Smooth muscle cell of the brain vasculature (primary cell): Measurements from ENCODE around the gene UFD1.
"Not testable (repeated sequence)": the region's sequence is repeated elsewhere in the genome, so short reads cannot be mapped to it uniquely, and the experiment has no call there.

Experiments
- DNase-seq: peaks from one replicate; pipeline ENCODE4 v3.0.0-alpha.2; 2012; ENCODE audit warnings: low read depth, low spot score

UFD1 gene

GRCh38 chr22:19449422-19449767 is 29.6 kb downstream of the UFD1 start:
- DNase-seq, result no peak

- DNase-seq, result no peak
Measured at GRCh38 chr22:19448739-19449421, 30.1 kb downstream of the UFD1 start.

- DNase-seq, result no peak
Measured at GRCh38 chr22:19448076-19448607, 30.9 kb downstream of the UFD1 start.

GRCh38 chr22:19447330-19448075 is 31.5 kb downstream of the UFD1 start, which contains the start of gene C22orf39:
Gene C22orf39 (minus strand): TSS chr22:19447711. CDS start chr22:19447688, 23 bp downstream.
- DNase-seq, result peak; percentile 73

- DNase-seq, result no peak
Measured at GRCh38 chr22:19446603-19447329, 32.2 kb downstream of the UFD1 start.

GRCh38 chr22:19445279-19445982 is 33.6 kb downstream of the UFD1 start:
- not testable (repeated sequence) for DNase-seq

GRCh38 chr22:19443544-19444211 is 35.3 kb downstream of the UFD1 start:
- no peak for DNase-seq

GRCh38 chr22:19442166-19442565 is 36.8 kb downstream of the UFD1 start:
- no peak for DNase-seq

GRCh38 chr22:19440411-19441195 is 38.4 kb downstream of the UFD1 start:
- DNase-seq, result no peak

GRCh38 chr22:19438298-19438697 is 40.7 kb downstream of the UFD1 start:
- no peak for DNase-seq

- not testable (repeated sequence) for DNase-seq
Measured at GRCh38 chr22:19436444-19437161, 42.4 kb downstream of the UFD1 start.

GRCh38 chr22:19434829-19435580 is 44.0 kb downstream of the UFD1 start:
- no peak for DNase-seq

GRCh38 chr22:19434401-19434800 is 44.6 kb downstream of the UFD1 start:
- no peak for DNase-seq

GRCh38 chr22:19432133-19432851 is 46.7 kb downstream of the UFD1 start, which contains the start of gene MRPL40:
Gene MRPL40 (plus strand): TSS chr22:19432545. CDS start chr22:19432555, 10 bp downstream.
- peak; percentile 75 for DNase-seq

- DNase-seq, result no peak
Measured at GRCh38 chr22:19431649-19432132, 47.3 kb downstream of the UFD1 start, which contains the start of gene HIRA. Gene HIRA (minus strand): TSS chr22:19431733. CDS start chr22:19431476, 257 bp downstream.

- DNase-seq, result no peak
Measured at GRCh38 chr22:19430890-19431541, 48.0 kb downstream of the UFD1 start.
